SKM-1 (cell line): Measurements from ENCODE around the gene GRK1.
"Not testable (repeated sequence)": the region's sequence is repeated elsewhere in the genome, so short reads cannot be mapped to it uniquely, and the experiment has no call there.

Source experiments
- DNase-seq: peaks from one replicate; lab custom pipeline; 2025; ENCODE audit not compliant: unreplicated experiment; lab: John Stamatoyannopoulos, UW

GRK1 gene

DNA sequence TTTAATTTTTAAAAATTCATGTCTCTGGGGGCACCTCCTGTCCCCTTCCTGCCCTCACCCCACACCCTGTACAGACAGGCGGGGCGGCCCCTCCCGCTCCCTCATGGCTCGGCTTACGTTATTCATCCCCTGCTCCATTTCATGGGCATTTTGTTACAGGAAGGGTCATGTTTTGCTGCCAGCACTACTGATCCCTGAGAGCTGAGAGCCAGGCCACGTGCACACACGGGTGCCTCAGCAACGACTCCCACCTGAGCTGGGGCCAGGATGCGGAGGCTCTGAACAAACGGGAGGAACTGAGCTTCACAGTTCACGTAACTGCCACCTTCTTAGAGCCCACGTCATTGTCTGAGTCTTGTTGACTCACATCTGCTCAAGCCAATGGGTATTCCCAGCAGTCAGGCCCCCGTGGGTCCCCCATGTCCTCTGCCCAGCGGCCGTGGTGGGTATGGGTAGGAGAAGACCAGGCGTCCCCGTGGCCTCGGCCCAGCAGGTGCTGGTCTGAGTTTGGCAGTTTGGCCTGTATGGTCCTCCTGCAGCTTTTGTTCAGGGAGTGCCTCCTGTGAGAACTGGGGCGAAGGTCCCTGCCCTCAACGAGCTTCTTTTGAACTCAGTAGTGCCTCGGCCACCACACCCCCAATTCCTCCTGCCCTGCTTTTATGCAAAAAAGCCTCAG, 75.6 kb downstream of the GRK1 start:
- no peak for DNase-seq

DNA sequence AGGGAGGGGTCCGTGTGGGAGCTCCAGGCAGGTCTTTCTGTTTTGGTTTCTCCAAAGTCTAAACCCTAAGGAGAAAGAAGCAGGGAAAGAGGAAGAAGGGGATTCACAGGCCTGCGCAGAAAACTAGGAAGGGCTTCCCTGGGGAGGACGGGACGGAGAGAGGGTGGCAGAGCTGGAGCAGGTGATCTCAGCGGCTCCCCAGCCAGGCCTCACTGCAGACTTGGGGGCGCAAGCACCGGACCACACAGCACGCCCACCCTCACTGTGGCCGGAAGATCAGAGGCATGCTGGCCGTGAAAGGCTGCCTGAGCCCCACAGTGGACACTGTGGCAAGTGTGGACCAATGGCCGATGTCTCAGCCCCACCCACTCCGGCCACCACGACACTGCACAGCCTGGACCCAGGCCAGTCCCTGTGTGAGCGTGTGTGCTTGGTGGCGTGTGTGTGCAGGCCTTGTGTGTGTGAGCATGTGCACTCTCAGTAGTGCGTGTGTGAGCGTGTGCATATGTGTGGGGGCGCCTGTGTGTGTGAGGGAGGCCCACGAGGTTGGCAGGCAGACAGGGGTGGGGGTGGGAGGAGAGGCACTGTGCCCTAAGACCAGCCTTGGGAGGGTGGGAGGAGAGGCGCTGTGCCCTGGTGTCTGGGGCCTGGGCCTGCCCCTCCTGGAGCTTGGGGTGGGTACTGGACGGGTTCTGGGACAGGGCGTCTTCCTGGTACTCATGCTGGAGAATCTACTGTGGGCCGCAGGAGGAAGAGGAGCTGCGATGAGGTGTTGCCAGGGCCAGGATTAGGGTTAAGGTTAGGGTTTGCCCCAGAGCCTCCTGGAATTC, 76.6 kb downstream of the GRK1 start:
- DNase-seq: no peak

DNA sequence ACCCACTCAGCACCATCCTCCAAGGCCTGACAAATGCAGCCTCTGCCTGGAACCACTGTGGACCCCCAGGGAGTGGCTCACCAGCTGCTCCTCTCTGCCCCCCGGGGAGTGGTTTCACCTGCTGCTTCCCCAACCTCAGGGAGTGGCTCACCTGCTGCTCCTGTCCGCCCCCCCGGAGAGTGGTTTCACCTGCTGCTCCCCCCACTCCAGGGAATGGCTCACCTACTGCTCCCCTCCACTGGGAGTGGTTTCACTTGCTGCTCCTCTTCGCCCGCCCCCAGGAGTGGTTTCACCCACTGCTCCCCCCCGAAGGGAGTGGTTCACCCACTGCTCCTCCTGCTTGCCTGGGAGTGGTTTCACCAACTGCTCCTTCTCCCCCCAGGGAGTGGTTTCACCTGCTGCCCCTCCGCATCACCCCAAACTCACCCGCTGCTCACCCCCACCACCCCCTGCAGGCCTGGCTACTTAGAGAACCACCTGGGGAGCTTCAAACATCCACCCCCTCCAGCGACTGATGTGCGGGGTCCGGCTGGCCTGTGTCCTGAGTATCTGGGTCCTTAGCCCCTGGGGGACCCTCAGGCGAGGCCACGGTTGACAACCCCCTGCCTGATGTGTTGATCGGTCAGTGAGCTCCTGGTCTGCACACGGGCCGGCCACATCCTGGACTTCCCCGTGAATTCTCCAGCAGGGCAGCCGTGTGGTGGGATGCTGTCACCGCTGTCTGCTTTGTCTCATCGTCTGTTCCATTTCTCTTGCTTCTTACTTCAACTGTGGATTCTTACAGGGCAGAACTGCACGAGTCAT, 77.4 kb downstream of the GRK1 start:
- no peak for DNase-seq

DNA sequence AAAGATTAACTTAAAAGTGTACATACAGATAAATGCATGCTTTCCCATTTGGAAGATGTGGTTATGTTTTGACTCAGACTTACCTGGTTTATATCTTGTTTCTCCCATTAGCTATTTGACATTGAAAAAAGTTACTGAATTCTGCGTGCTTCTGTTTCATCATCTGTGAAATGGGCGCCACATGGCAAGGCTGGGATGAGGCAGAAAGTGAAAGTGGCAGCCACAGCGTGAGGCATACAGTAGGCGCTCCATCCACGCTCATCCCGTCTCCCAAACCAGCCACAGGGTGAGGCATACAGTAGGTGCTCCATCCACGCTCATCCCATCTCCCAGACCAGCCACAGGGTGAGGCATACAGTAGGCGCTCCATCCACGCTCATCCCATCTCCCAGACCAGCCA, 78.0 kb downstream of the GRK1 start:
- DNase-seq: no peak

DNA sequence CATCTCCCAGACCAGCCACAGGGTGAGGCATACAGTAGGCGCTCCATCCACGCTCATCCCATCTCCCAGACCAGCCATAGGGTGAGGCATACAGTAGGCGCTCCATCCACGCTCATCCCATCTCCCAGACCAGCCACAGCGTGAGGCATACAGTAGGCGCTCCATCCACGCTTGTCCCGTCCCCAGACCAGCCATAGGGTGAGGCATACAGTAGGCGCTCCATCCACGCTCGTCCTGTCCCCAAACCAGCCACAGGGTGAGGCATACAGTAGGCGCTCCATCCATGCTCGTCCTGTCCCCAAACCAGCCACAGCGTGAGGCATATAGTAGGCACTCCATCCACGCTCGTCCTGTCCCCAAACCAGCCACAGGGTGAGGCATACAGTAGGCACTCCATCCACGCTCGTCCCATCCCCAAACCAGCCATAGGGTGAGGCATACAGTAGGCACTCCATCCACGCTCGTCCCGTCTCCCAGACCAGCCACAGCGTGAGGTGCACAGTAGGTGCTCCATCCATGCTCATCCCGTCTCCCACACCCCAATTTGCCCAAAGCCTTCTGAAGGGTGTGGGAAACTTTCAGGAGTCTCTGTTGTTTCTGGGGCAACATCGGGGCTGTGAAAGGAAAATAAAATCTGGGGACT, 78.6 kb downstream of the GRK1 start:
- not testable (repeated sequence) for DNase-seq

DNA sequence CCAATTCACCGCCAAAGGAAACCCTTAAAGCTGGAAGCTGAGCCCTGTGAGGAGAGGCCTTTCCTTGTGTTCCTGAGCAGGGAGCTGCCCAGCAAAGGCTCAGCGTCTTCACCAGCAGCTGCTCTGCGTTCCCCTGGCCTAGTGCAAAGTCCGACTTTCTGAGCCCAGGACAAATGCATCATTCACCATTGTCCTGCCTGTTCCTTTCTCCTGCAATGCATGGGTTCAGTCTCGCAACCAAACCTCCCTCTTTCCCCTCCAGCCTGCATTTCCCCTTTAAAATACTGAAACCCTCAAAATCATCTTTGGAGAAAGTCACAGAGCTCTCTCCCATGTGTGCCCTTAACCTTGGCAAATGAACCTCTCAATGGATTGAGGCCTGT, 79.1 kb downstream of the GRK1 start:
- no peak for DNase-seq

DNA sequence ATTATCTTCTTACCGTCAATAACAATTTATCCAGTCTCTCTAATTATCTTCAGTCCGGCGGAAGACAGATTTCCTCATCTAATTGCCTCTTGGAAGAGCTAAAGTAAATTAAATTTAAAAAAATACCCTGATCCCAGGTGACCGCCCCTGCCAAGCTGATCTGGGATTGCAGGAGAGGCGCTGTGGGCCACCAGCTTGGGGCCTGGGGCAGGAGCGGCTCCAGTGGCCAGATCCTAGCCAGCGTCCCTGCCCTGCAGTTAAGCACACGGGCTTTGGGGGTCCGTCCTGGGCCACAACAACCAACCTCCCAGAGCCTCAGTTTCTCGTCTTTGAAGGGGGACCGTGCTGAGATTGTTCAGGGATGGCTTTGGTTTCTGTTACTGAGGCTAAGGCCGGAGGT, 79.7 kb downstream of the GRK1 start:
- DNase-seq: no peak

DNA sequence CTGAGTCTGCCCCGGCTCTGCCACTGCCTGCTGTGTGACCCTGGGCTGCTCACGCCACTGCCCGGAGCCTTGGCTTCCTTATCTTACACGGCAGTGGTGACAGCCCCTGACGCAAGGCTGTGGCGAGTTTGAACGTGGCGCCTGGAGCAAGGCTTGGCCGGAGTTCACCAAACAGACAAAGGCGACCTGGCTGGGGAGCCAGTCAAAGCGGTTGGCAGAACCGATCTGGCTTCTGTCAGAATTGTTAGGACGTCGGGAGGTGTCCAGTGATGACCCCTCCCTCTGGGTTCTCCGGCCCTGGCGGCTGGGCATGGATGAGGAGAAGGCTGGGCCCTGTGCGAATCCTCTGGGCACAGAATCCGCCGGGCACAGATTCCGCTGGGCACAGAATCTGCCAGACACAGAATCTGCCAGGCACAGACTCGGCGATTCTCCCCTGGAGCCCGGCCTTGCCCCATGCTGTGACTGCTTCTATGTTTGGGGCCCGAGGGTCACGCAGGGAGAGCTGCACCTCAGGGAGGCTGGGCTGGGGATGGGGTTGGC, 80.3 kb downstream of the GRK1 start:
- DNase-seq: no peak

DNA sequence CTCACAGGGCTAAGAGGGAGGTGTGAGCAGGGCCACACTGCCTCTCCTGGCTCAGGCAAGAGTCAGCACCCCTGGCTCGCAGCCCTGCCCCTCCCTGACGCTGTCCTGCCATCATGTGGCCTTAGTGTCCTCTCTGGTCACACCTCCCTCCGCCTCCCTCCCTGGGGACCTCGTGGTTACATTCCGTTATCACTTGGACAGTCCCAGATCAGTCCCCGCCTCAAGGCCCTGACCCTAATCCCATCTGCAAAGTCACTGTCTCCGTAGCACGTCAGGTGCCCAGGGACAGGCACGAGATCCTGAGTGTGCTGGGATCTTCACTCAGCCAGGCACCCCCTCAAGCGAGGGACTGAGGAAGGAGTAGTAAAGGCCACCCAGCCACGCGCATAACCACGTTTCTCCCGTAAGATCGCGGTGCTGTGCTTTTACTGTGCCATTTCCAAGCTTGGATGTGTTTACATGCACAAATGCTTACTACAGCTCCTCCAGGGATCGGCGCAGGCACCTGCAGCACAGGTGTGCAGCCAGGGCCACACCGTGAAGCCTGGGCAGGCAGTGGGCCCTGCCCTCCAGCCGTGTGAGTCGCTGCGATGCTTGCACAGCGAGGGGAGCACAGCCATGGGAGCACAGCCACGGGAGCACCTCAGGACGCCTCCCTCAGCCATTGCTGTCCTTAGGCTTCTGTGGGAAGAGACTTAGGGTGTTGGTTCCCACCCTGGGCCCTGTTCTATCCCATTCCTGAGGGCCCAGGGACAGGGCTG, 81.3 kb downstream of the GRK1 start:
- DNase-seq: no peak

DNA sequence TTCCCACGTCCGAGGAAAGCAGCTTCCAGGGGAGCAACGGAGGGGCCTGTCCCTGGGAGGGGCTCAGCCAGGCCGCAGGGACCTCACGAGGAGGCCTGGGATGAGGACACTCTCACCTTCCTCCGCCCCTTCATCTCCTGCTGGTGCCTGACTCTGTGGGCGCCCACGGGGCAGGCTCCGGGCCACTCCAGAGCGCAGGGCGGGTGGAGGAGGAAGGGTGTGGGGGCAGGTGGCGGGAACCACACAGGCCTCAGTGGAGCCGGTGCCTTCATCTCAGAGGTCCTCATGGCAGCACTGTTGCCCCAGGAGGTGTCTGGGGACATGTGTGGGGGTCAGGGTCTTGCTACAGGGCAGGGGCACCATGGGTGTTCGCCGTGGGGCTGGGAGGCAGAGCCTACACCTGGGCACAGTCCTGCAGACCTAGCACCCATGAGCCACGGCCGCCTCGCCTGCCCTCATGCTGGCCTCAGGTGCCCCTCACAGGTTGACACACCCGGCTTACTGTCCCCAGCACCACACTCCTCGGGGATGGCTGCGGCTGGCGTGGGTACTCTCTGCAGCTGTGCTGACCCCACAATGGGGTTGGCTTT, 81.9 kb downstream of the GRK1 start:
- no peak for DNase-seq

DNA sequence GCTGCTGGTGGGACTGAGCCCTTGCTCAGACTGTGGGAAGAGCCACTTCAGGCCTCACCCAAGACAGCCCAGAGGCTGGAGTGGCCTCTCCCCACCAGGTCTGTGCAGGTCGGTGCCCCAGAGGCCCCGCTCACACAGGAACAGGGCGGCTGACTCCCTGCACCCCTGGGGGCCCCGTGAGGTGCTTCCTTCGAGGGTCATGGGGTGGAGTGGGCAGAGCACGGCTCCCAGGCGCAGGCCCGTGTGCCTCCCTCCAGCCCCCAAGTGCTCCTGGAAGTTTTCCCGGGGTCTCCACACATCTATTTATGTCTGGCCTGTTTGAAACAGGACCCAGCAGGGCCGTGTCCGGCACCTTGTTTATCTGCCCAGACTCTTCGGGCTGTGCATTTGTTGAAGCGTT, 82.5 kb downstream of the GRK1 start:
- DNase-seq: no peak

DNA sequence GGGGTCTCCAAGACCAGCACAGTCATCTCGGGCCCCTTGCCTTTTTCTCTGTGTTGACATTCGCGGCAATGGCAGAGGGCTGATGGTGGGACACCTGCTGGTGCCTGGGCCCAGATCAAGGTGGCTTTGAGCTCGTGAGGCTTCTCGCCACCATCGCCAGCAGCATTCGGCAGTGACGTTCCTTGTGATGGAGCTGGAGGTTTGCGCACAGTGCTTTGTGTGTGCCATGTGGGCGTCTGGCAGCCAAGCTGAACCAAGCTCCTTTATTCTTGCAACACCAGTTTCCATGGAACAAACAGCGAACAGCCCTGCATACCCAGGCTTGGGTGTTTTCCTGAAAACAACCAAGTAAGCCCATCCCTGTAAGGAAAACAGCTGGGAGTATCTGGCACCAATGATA, 82.9 kb downstream of the GRK1 start:
- DNase-seq: no peak

DNA sequence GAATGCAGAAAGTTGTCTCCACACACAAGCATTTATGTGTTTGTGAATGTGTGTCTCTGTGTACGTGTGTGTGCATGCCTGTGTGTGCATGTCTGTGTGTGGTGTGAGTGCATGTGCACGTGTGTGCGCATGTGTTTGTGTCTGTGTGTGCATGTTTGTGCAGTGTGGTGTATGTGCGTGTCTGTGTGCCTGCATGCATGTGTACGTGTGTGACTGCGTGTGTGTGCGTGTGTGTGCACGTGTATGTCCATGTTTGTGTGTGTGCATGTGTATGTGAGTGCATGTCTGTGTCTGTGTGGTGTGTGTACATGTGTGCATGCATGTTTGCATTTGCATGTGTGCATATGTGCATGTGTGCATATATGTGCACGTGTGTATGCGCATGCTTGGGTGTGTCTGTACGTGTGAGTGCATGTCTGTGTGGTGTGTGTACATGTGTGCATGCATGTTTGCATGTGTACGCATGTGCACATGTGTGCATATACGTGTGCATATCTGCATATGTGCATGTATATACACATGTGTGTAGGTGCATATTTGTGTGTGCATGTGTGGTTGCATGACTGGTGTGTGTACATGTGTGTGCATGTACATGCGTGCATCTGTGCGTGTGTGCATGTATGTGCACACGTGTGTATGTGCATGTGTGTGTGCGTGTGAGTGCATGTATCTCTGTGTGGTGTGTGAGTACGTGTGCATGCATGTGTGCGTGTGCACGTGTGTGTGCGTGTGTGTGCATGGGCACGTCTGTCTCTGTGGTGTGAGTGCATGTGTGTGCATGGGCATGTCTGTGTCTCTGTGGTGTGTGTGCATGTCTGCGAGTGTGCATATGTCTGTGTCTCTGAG, 83.8 kb downstream of the GRK1 start:
- no peak for DNase-seq

DNA sequence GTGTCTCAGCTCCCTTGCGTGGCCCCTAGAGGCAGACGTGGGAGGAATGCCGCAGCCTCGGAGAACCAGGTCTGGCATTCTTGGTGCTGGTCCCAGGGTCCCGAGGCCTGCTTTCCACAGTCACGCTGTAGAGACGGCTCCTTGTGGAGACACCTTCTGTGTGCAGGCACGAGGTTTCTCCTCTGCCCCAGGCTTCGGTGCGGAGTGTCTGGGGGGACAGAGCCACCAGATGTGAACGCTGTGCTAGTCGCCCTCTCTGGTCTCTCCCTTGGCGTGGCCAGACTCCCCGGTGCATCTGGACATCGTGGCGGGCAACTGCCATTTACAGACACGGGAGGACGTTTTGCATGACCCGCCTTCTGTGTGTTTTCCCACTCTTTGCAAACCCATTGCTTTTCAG, 84.5 kb downstream of the GRK1 start:
- no peak for DNase-seq

DNA sequence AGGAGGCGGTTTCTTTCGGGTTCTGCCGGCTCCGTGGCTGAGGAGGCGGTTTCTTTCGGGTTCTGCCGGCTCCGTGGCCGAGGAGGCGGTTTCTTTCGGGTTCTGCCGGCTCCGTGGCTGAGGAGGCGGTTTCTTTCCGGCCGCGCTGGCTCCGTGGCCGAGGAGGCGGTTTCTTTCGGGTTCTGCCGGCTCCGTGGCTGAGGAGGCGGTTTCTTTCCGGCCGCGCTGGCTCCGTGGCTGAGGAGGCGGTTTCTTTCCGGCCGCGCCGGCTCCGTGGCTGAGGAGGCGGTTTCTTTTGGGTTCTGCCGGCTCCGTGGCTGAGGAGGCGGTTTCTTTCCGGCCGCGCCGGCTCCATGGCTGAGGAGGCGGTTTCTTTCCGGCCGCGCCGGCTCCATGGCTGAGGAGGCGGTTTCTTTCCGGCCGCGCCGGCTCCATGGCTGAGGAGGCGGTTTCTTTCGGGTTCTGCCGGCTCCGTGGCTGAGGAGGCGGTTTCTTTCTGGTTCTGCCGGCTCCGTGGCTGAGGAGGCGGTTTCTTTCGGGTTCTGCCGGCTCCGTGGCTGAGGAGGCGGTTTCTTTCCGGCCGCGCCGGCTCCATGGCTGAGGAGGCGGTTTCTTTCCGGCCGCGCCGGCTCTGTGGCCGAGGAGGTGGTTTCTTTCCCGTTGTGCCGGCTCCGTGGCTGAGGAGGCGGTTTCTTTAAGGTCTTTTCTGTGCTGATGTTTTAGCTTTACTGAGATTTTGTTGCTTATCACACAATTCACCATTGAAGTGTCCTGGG, 85.4 kb downstream of the GRK1 start:
- not testable (repeated sequence) for DNase-seq

DNA sequence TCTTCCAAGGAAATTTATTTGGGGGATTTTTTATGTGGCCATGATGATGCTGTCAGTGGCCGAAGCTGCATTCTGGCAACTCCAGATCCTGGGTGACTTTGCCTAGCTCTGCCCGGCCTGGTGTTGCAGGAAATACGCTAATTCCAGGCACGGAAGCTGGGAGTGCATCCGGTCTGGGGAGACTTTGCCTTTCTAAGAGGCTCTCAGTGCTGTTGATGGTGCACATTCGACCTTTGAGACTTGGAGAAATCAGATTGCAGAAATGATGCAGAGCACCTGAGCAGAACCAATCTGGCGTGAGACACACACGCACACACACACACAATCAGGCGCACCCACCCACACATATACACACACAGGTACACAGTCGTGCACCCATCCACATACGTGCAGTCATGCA, 86.2 kb downstream of the GRK1 start:
- DNase-seq: no peak

DNA sequence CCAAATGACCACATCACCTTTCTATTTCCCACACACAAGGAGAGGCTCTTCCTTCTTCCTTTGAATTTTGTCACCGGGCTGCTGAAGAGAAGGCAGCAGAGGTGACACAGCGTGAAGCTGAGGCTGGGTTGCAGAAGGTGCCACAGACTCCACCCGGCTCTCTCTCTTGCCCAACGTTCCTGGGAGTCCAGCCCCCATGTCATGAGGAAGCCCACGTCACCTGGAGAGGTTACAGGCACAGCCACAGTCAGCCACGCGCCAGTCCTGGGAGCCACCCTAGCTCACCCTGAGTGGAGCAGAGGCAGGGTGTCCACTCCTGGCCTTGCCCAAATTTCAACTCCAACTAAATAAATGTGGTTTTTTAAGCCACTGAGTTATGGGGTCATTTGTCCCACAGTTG, 87.2 kb downstream of the GRK1 start:
- DNase-seq: no peak

DNA sequence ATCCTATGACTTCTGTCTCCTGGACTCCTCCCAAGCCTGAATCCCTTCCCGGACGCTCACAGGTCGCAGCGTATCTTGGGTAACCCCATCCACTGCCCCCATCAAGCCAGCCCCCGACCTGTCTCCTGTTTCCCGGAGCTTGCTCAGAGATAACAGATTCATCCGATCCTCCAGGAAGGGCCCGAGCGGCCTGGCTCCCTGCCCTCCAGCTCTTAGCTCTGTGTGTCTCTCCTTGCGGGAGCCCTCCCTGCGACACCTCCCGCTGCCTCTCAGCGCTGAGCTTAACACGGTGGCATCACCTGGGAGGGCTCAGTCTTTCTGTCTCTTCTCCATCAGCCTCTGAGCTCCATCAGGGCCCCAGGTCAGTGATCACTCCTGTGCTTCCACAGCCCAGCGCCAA, 87.7 kb downstream of the GRK1 start:
- DNase-seq: no peak
